GM10266 (cell line): ENCODE data around the gene ACTG1.
"Not testable (repeated sequence)": the region's sequence is repeated elsewhere in the genome, so short reads cannot be mapped to it uniquely, and the experiment has no call there.

Source experiments
- DNase-seq: peaks from one replicate; pipeline ENCODE4 v3.0.0; 2012; ENCODE audit errors: extremely low spot score
- CTCF ChIP-seq: IDR thresholded peaks from 2 replicates; pipeline ENCODE4 v1.5.1; 2012; ENCODE audit warnings: mild to moderate bottlenecking, low read depth; ENCODE audit not compliant: control insufficient read depth, insufficient read depth; ENCODE audit errors: missing control alignments

ACTG1 gene

GRCh38 chr17:81534157-81535006 lies 21.8 kb upstream of the ACTG1 start:
- no peak for TF ChIP-seq CTCF
- no peak for DNase-seq

- no peak for DNase-seq
- TF ChIP-seq CTCF = no peak
These were observed 20.9 kb upstream of the ACTG1 start for GRCh38 chr17:81533339-81534141.

GRCh38 chr17:81532490-81533287 lies 20.1 kb upstream of the ACTG1 start:
- no peak for TF ChIP-seq CTCF

GRCh38 chr17:81531998-81532404 lies 19.4 kb upstream of the ACTG1 start:
- DNase-seq = not testable (repeated sequence)

More at GRCh38 chr17:81532490-81533287, 20.1 kb upstream of the ACTG1 start:
- no peak for DNase-seq

GRCh38 chr17:81531013-81531412 lies 18.4 kb upstream of the ACTG1 start:
- not testable (repeated sequence) for DNase-seq

- no peak for DNase-seq
- TF ChIP-seq CTCF = no peak
These were observed 16.8 kb upstream of the ACTG1 start for GRCh38 chr17:81529437-81529803.

- no peak for TF ChIP-seq CTCF
- no peak for DNase-seq
These were observed 16.2 kb upstream of the ACTG1 start for GRCh38 chr17:81528651-81529436.

- TF ChIP-seq CTCF = no peak
These were observed 15.7 kb upstream of the ACTG1 start for GRCh38 chr17:81528384-81528650.

More at GRCh38 chr17:81528384-81528650, 15.7 kb upstream of the ACTG1 start:
- DNase-seq = no peak
